Measurements from ENCODE around the gene NELFB. TPM values are rescaled to one million over a fixed set of nuclear protein-coding genes. Genes with fewer than 3 reads are reported as not detected.

Gene NELFB
- total RNA-seq, 1 experiment from 2014 or later = 71.7 TPM

DNA sequence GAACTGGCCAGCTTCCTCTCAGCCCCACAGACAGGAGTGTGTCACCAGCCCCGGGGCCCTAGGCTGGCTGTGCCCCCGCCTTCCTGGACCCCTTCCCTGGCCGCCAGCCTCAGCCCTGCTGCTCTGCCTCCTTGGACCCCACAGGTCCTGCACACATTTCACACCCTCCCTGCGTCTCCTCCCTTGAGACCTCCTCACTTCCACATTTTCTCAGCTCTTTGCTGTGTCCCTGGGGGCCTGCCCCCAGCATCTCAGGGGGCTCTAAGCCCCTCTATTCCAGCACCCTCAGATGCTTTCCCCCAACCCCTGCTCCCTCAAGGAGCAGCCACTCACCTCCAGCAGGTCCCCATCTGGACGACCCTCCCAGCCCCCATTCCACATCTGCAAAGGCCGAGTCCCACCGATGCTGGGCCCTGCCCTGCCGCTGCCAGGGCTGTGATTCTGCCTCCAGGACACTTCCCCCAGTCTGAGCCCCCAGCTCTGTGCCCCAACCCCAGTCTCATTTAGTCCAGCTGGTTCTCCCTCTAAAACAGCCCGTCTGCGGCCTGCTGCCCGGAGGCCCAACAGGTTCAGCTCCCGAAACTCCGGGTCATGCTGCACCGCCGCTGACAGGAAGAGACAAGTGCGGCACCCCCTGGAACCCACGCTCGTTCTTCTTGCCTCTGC is 20.2 kb upstream of the NELFB start:
- Histone ChIP-seq H3K4me1 (ENCODE audit: insufficient read depth, low read length) (peaks cover 3% of the 10 kb centered on the region; the same call in 1 of the 2 replicates), H3K4me2 (ENCODE audit: insufficient read depth, insufficient read length, low read length) (no peak overlapping the region), H3K56ac (ENCODE audit: insufficient read length, low read depth, low read length) (no peak overlapping the region), H4K91ac (ENCODE audit: insufficient read length, low read depth, low read length) (no peak overlapping the region), H3K79me1 (ENCODE audit: insufficient read depth, low read depth, low read length, poor library complexity, severe bottlenecking) (no peaks in the 10 kb centered on the region), H4K5ac (ENCODE audit: insufficient read length, low read depth, low read length) (no peak overlapping the region), H3K9me3 (ENCODE audit: control insufficient read depth, low read depth, low read length) (no peaks in the 10 kb centered on the region), H3K9ac (ENCODE audit: extremely low read depth, insufficient read length, low read length) (no peak overlapping the region), H3K27me3 (ENCODE audit: insufficient read depth, low read length) (no peaks in the 10 kb centered on the region), H2BK5ac (ENCODE audit: insufficient read length, low read length) (no peak overlapping the region), H3K27ac (ENCODE audit: insufficient read length, low read depth, low read length) (no peak overlapping the region), H3T11ph (ENCODE audit: low read length) (no peak overlapping the region), H2BK20ac (ENCODE audit: low read depth, low read length, poor library complexity, severe bottlenecking) (no peak overlapping the region), H2BK120ac (ENCODE audit: low read depth, low read length, poor library complexity, severe bottlenecking) (no peak overlapping the region), H2BK15ac (ENCODE audit: low read depth, low read length) (no peak overlapping the region), H3K18ac (ENCODE audit: insufficient read length, low read depth, low read length) (no peak overlapping the region), H3K79me2 (ENCODE audit: insufficient read depth, low read length) (no peaks in the 10 kb centered on the region), H3K23me2 (ENCODE audit: insufficient read length, low read depth, low read length, poor library complexity, severe bottlenecking) (no peaks in the 10 kb centered on the region), H3K4ac (ENCODE audit: low read depth, low read length) (no peak overlapping the region), H2BK12ac (ENCODE audit: insufficient read length, low read depth, low read length) (no peak overlapping the region), H4K20me1 (ENCODE audit: control insufficient read depth, insufficient read depth, insufficient read length) (no peaks in the 10 kb centered on the region), H3K23ac (ENCODE audit: insufficient read length, low read depth, low read length) (no peak overlapping the region), H2AFZ (ENCODE audit: low read length) (no peak overlapping the region), H3K14ac (ENCODE audit: insufficient read depth, low read length) (no peak overlapping the region), H2AK5ac (ENCODE audit: insufficient read length, low read length) (no peak overlapping the region), H4K8ac (replicated peaks; ENCODE audit: insufficient read length, low read depth, low read length) (no peak overlapping the region)
- WGBS (ENCODE audit: extremely low coverage, insufficient read length, low lambda C conversion rate) = no CpG with 5 or more reads among the region's 18 CpGs
- no peaks in the 10 kb centered on the region for H3K9me3 Mint-ChIP-seq
- peaks cover 12 to 20% of the 10 kb centered on the region in 2 experiments for H3K4me1 Mint-ChIP-seq
- no peak for DNase-seq
- peaks cover 0 to 5% (median 0%) of the 10 kb centered on the region in 3 experiments; a peak in 3 of 7 replicates for H3K36me3 Mint-ChIP-seq (ENCODE audit: insufficient read depth in 1 of 3, low read depth in 3 of 3)
- peaks cover 7% of the 10 kb centered on the region for H3K27me3 Mint-ChIP-seq (ENCODE audit: low read depth)
- no peak overlapping the region for H3K4me3 Mint-ChIP-seq
- TF ChIP-seq, protein P1, sequence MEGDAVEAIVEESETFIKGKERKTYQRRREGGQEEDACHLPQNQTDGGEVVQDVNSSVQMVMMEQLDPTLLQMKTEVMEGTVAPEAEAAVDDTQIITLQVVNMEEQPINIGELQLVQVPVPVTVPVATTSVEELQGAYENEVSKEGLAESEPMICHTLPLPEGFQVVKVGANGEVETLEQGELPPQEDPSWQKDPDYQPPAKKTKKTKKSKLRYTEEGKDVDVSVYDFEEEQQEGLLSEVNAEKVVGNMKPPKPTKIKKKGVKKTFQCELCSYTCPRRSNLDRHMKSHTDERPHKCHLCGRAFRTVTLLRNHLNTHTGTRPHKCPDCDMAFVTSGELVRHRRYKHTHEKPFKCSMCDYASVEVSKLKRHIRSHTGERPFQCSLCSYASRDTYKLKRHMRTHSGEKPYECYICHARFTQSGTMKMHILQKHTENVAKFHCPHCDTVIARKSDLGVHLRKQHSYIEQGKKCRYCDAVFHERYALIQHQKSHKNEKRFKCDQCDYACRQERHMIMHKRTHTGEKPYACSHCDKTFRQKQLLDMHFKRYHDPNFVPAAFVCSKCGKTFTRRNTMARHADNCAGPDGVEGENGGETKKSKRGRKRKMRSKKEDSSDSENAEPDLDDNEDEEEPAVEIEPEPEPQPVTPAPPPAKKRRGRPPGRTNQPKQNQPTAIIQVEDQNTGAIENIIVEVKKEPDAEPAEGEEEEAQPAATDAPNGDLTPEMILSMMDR (conservative IDR thresholded peaks at IDR 0.05) = no peak
- peak overlapping the region in 2 of 3 experiments; percentile 34 to 76; a peak in 2 of 7 replicates for H3K27ac Mint-ChIP-seq

Data from H9 (cell line).